Stimulated activated CD8-positive, alpha-beta memory T cell treated with anti-CD3 and anti-CD28 coated beads, Interleukin-4, amount 100 ng/mL, for 4 hours (primary cell): ENCODE measurements around the gene TBC1D32.
"Not testable (repeated sequence)": the region's sequence is repeated elsewhere in the genome, so short reads cannot be mapped to it uniquely, and the experiment has no call there.

Source experiments
- DNase-seq, 2 donors: peaks; one replicate each; pipeline ENCODE4 v3.0.0-alpha.2; 2020; ENCODE audit warnings: low read depth in 2 of 2, low spot score in 1 of 2

The TBC1D32 gene

DNA sequence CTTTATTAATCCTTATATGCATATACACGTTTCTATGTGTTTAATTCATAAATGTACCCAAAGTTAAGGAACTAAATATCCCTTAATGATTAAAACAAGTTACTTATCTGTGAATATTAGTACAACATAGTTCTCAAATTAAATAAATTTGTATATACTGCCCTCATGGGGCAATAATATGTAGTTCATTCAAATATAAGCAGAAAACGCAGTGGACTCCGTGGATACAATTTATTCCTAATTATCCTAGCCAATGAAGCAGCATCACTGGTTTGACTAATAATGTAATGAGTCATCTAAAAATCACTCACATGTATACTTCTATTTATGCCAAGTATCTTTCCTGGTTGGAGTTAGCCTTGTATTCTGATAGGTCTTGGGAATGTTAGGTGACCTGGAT lies 111.6 kb downstream of the TBC1D32 start:
- DNase-seq = no peak

DNA sequence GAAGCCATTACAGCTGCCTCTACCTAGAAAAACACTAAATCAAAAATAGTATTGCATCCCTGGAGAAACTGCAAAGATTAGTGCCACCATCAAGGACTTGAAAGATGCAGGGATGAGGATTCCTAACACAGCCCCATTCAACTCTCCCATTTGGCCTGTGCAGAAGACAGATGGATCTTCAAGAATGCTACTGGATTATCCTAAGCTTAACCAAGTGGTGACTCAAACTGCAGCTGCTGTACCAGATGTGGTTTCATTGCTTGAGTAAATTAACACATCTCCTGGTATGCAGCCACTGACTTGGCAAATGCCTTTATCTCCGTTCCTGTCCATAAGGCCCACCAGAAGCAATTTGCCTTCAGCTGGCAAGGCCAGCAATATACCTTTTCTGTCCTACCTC lies 117.4 kb downstream of the TBC1D32 start:
- DNase-seq = no peak

DNA sequence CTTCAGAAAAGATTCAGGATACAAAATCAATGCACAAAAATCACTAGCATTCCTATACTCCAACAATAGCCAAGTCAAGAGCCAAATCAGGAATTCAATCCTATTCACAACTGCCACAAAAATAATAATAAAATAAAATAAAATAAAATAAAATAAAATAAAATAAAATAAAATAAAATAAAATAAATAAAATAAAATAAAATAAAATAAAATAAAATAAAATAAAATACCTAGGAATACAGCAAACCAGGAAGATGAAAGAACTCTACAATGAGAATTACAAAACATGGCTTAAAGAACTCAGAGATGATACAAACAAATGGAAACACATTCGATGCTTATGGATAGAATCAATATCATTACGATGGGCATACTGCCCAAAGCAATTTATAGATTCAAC lies 120.9 kb downstream of the TBC1D32 start:
- DNase-seq = not testable (repeated sequence)

DNA sequence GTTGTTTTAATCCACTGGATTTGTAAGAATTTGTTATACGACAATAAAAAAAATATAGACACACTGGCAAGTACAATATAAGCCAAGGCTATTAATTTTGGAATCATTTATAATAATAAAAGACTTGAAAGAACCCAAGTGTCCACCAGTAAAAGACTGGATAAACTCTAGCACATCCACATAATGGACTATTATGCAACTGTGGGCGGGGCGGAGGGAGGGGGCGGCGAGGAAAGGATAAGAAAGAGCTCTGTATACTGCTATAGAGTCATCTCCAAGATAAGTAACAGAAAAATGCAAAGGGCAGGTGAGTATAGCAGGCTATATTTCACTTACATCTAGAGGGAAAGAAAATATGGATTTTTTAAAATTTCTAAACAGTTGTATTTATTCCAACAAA lies 123.3 kb downstream of the TBC1D32 start:
- no peak for DNase-seq

DNA sequence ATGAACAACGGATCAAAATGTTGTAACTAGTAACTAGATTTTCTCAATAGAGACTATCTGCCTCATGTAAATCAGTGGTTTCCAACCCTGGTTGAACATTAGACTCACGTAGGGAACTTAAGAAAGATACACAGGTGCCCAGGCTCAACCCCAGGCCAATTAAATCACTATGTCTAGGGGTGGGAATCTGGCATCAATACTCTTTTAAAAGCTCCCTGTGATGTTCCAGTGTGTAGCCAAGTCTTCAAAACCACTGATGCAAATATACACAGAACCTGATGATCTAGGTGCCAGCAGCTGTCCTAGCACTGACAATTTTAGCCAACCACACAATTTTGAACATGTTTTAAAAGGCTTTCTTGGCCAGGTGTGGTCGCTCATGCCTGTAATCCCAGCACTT lies 128.7 kb downstream of the TBC1D32 start:
- no peak for DNase-seq

DNA sequence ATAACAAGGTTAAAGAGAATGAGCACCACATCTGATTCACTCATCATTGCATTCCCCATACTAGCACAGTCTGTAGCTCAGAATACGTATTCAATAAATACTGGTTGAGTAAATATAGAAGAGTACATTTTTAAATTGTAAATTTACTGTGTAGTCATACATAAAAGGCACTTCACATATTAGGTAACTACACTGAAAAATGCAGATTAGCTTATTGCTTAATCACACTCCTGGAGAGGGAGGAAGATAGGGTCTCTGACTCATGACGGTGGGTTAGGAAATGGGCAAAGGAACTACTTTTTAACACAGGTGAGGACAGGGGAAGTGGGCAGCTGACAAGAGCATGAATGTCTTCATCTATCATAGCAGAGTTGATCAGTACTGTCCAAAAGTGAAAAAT lies 133.2 kb downstream of the TBC1D32 start:
- DNase-seq = no peak

DNA sequence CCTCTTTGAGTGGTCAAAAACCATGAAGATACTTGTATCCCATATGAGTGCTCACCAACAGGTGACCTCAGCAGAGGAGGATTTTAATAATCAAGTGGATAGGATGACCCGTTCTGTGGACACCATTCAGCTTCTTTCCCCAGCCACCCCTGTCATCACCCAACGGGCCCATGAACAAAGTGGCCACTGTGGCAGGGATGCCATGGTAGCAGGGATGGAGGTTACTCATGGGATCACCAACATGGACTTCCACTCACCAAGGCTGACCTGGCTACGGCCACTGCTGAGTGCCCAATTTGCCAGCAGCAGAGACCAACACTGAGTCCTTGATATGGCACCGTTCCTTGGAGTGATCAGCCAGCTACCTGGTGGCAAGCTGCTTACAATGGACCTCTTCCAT lies 138.2 kb downstream of the TBC1D32 start:
- not testable (repeated sequence) for DNase-seq

DNA sequence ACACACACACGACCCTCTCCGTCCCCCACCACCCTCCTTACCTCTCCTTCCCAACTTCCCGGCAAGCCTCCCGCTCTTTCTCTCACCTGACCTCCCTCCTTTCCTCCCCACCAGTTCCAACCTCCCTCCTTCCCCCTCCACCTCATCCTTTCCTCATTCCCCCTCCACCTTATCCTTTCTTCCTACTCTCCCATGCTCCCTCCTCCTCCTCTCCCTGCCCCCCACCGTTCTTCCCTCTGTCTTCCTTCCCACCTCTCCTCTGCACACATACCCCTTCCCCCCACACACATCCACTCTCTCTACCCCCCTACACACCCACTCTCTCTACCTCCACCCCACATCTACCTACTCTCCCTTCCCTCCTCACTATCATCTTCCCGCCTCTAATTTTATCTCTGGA lies 144.2 kb downstream of the TBC1D32 start:
- DNase-seq = no peak

DNA sequence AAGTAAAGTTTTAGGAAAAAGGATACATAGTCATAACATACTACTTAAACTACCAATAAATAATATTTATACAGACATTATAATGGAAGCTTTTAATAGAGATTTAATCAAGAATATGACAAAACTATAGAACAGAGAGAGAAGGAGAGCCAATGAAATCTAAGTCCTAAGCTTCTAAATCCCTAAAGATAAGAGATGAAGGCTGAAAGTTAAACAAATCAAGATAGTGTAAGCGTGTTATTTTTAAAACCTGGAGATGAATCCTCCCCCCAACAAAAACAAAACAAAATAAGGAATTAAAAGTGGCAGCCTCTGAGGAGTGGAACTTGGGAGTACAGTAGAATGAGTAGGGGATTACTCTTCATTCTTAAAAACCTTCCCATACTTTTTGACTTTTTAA lies 145.9 kb downstream of the TBC1D32 start:
- no peak for DNase-seq

DNA sequence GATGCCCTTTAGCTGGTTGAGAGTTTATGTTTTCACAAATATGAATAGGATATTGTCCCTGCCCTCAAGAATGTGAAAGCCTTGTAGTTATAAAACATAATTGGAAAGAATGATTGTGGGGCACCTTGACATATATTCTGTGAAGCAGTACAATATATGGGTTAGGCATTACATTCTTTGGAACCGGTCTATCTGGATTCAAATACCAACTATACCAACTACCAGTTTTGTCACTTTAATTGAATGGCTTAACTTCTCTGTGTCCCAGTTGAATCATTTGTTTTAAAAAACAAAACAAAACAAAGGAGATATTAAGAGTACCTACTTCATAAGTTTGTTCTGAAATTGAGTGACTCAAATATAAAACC lies 146.5 kb downstream of the TBC1D32 start:
- no peak for DNase-seq

DNA sequence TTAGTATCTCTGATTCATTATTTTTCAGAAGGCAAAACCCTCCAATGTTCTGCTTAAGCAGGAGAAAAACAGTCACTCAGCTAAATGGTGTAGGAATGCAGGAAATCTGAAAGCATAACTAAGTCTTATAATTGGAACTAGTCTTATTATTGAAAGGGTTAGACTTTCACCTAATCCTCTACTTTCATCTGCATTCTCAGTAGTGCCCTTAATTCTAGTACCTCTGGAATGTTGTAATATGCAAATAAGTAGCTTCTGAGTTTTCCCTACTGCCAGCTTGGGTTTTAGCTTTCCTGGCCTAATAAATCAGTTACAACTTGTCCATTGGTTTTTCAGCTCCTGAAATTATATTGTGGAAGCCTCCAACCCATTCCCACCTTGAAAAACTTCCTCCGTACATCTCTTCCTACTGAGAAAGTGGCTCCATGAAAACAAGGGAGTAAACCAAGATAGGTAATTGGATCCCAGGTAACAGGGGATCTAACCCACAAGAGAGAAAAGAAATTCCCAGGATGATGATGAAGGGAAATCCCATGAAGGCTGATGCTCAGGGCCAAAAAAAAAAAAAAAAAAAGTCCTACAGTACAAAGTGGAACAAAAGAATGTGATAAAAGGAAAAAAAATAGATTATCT lies 147.0 kb downstream of the TBC1D32 start:
- no peak for DNase-seq

DNA sequence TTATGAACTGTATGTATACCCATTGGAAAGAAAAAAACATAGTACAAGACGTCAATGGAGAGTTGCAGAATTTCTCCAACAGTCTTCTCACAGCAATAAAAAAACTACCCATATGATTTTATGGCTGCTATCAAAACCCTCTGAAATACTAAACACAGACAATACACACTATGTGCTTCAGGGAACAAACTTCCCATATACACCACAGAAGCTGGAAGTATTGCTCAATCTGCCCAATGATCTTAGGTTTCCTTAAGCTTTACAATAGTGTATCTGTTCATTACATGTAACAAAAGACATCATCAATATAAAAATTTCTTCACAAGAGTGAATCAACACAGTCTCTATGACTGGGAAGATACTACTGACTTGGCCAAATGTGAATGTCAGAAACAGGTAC lies 150.5 kb downstream of the TBC1D32 start:
- DNase-seq = no peak

DNA sequence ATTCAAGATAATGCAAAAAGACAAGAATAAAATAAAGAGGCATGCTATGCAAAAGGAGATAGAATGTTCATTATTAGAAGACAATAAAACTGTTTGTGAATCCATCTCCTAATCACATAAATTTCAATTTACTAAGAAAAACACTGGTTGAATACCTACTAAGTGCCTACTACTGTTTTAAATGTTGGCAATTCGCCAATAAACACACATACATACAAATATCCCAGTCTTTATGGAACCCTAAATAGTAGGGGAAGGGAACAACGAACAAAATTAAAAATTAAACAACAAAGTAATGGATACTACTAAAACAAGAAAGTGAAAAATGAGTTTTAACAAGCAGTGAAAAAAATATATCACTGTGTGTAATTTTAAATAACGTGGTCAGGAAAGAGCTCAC lies 158.5 kb downstream of the TBC1D32 start:
- no peak for DNase-seq

DNA sequence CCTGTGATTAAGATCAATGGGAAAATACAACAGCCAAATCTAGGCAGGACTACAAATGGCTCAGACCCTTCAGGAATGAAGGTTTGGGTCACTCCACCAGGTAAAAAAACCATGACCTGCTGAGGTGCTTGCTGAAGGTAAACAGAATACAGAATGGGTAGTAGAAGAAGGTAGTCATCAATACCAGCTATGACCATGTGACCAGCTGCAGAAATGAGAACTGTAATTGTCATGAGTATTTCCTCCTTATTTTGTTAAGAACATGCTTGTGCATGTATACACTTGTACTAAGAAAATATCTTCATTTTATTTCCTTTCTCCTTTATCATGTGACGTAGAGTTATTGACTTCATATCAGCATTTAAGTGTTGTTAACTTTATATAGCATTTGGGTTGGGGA lies 161.8 kb downstream of the TBC1D32 start:
- DNase-seq = not testable (repeated sequence)

DNA sequence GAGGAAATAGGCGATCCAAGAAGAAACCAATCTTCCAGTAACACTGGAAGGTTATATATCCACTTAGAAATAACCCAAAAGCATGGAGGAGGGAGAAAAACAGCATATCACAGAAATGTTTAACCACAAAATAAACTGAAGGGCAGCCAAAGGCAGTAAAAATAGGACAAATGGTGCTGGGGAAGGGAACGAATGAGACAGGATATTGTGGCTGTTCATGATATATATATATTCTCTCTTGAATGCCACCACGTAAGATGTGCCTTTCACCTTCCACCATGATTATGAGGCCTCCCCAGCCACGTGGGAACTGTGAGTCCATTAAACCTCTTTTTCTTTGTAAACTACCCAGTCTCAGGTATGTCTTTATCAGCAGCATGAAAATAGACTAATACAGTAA lies 162.4 kb downstream of the TBC1D32 start:
- DNase-seq = no peak

DNA sequence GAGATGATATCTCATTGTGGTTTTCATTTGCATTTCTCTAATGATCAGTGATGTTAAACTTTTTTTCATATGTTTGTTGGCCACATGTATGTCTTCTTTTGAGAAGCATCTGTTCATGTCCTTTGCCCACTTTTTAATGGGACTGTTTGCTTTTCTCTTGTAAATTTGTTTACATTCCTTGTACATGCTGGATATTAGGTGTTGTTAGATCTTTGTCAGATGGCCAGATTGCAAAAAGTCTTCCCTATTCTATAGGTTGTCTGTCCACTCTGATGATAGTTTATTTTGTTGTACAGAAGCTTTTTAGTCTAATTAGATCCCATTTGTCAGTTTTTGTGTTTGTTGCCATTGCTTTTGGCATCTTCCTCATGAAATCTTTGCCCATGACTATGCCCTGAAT lies 172.4 kb downstream of the TBC1D32 start:
- DNase-seq = no peak

DNA sequence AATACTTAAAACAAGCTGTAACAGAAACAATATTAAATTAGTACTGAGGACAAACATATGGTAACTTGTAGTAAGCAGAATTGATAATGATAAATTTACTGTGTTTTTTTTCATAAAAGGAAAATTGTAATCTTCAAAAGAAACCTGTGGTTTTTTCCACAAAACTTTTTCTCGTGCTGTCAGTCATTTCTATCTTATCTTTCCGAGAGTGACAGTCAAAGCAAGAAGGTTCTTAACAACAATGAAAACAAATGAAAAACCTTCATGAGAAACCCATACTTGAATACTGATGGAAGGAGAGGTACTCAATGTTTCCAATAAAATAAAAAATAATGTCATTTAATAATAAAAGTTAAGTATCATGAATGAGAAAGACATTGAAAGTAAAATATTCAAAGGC lies 174.0 kb downstream of the TBC1D32 start:
- DNase-seq = no peak

DNA sequence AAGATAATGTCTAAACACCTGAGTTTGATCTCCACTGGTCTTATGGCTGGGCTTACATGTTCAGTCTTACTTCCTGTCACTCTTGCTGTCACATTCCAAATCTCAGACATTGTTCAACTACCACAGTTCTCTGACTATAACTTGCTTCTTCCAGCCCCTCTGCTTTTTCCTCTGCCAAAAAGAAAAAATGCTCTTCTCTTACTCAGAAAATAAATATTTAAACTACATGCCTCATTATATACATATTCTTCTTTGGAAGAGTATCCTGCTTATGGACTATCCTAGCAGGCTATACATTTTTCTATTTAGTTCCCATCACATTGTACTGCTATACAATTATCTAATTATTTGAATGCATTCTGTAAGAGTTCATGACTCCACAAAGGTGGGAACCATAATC lies 175.4 kb downstream of the TBC1D32 start:
- DNase-seq = no peak

DNA sequence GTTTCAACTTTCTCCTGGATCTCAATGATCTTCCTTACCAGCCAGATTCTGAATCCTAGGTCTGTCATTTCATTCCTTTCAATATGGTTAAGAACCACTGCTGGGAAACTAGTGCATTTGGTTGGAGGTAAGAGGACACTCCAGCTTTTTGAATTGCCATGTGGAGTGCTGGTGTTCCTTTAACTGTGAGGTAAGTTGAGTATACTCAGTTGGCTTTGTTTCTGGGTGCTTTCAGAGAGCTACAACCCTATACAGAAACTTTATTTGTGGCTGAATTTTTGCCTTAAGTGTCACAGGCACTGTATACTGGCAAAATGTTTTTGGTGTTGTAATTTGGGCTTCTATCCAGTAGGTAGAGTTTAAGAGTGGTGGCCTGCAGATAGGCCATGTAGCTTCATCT lies 175.8 kb downstream of the TBC1D32 start:
- no peak for DNase-seq

DNA sequence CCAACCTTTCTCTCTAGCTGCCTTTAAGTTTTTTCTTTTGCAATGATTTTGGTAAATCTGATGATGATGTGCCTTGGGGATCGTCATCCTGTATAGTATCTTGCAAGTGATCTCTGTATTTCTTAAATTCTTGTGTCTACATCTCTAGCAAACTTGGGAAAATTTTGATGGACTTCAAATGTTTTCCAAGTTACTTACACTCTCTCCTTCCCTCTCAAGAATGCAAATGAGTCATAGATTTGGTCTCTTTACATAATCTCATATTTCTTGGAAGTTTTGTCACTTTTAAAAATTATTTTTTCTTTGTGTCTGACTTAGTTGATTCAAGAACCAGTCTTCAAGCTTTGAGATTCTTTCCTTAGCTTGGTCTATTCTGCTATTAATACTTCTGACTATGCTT lies 176.4 kb downstream of the TBC1D32 start:
- no peak for DNase-seq

DNA sequence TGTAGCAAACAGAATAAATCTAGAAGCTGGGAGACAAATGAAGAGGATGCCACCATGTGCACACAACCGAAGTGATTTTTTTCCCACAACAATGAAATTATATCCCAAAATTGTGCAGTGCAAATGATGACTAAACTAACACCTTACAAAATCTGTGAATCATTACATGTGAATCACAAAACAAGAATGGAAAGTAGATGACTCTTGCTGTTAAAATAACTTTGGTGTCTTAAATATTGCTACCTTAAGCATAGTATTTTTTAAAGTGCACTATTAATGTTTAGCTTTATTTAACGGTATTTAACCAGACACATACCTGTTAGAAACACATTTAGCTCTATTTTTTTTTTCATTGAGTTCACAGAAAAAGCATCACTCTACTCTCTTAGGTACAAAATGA lies 190.8 kb downstream of the TBC1D32 start:
- DNase-seq = no peak

DNA sequence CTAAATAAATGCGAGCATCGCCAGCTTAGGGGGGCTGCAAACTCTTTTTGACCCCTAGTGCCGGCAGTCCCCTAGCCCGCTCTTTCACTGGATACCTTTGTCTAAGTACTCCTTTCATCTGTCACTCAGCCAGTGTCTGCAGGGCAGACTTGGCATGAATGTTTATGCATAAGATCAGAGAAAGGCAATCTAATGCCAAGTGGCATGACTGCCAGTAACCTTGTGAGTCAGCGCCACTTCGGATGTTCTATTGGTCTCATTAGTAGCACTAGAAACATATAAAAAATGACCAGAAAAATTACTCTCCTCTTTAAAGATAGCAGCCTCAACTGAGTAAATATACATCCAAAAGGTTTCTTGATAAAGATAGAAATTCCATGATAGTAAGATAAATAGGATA lies 192.2 kb downstream of the TBC1D32 start:
- no peak for DNase-seq

DNA sequence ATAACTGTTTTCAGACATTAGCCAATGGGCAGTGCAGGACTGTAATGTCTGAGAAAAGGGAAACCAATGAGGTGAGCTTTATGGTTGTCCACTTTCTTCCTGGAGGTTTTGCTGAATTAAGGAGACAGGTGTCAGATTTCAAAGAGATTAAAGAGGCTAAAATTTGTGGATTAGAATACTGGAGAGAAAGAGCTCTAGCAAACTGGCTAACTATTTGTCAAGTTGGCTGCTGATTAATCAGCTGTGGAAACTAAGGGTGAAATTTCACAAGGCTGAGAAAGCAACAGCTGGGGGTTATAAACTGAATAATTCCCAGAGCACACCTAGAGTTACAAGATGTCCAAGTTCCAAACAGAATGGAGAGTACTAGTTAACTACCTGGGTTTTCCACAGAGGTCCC lies 198.9 kb downstream of the TBC1D32 start:
- DNase-seq = no peak

DNA sequence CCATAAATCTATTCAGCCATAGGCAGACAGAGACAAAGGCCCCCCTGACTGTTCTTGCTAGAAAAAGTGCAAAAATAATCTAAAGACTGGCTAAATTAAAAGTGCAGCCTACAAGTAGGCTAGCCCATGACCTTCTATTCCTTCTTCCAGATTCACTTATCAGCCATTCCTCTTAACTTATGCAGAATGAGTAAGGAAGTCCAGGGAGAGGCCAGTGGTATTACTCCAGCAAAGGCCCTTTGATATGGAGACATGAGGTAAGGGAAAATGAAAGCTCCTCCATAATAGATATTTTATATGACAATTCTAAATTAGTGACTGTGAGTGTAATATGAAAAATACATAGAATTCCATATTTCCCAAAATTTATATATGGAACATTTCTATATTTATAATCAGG lies 199.4 kb downstream of the TBC1D32 start:
- no peak for DNase-seq
